AG04450 (cell line): ENCODE measurements around the gene IL1RAPL1. TPM values are rescaled to one million over a fixed set of nuclear protein-coding genes. Genes with fewer than 3 reads are reported as not detected.
"Not testable (repeated sequence)": the region's sequence is repeated elsewhere in the genome, so short reads cannot be mapped to it uniquely, and the experiment has no call there.

ENCODE experiments used
- CTCF ChIA-PET: fragments of 300-600, 350-600 bp; formaldehyde crosslinking; extraction: SDS; loops from one replicate; lab custom pipeline; 2022; ENCODE audit warnings: antibody characterized with exemption, inconsistent platforms; lab: Charles Lee
- POLR2A ChIA-PET: fragments of 350-600 bp; formaldehyde crosslinking; extraction: SDS; loops from one replicate; lab custom pipeline; 2021; ENCODE audit warnings: antibody characterized with exemption, inconsistent platforms; lab: Yijun Ruan, JAX
- DNase-seq: peaks from one replicate; pipeline ENCODE4 v3.0.0-alpha.2; 2011; ENCODE audit warnings: low read depth, low spot score
- H3K27ac ChIP-seq: one replicate; pipeline ENCODE4 v1.5.1; 2012; ENCODE audit warnings: low read depth, low read length, control low read depth
- H3K27me3 ChIP-seq: one replicate; pipeline ENCODE4 v1.6.0; 2012; ENCODE audit warnings: low read length; ENCODE audit not compliant: control insufficient read depth, insufficient read depth
- H3K4me3 ChIP-seq: 2 replicates; pipeline ENCODE4 v1.5.1; 2011; ENCODE audit warnings: mild to moderate bottlenecking, low read depth, low read length, control low read depth
- H3K9me3 ChIP-seq: 2 replicates; pipeline ENCODE4 v1.5.1; 2012; ENCODE audit warnings: low read length; ENCODE audit not compliant: control insufficient read depth, insufficient read depth
- polyA plus RNA-seq: library from polyadenylated mRNA; depleted of rRNA; stranded (reverse); fragments of >200 nt; gene quantifications from 2 replicates; pipeline ENCODE4 v1.2.3, GENCODE V29; 2011
- TF ChIP-seq, protein P1 (sequence below): IDR thresholded peaks from 2 replicates; pipeline ENCODE4 v1.5.1; 2011; ENCODE audit warnings: low read depth, low read length, control low read depth, inconsistent platforms

IL1RAPL1 gene
- polyA plus RNA-seq, 1 experiment: 0.93 TPM

DNA sequence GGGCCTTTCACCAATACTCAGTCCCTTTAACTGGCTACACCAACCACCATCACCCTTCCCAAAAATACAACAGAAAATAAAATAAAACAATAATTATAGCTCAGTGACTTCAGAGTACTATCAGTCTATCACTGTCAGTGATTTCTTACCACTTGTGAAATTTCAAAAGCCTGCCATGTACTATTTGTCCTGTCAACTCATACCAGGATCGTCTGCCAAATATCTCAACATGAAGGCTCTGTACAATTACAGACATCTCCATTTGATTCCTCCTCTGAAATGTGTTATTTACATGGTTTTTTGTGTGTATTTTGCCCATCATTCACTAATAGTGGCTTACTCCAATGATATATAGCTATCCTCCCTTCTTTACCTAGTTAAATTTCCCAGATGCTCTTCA, 772.0 kb downstream of the IL1RAPL1 start:
- Histone ChIP-seq H3K27me3 (no peaks in the 10 kb centered on the region), H3K9me3 (no peaks in the 10 kb centered on the region), H3K4me3 (no peak overlapping the region), H3K27ac (no peak overlapping the region)
- ChIA-PET POLR2A (no interaction called here), CTCF (no interaction called here)
- DNase-seq: no peak
- TF ChIP-seq, protein P1, sequence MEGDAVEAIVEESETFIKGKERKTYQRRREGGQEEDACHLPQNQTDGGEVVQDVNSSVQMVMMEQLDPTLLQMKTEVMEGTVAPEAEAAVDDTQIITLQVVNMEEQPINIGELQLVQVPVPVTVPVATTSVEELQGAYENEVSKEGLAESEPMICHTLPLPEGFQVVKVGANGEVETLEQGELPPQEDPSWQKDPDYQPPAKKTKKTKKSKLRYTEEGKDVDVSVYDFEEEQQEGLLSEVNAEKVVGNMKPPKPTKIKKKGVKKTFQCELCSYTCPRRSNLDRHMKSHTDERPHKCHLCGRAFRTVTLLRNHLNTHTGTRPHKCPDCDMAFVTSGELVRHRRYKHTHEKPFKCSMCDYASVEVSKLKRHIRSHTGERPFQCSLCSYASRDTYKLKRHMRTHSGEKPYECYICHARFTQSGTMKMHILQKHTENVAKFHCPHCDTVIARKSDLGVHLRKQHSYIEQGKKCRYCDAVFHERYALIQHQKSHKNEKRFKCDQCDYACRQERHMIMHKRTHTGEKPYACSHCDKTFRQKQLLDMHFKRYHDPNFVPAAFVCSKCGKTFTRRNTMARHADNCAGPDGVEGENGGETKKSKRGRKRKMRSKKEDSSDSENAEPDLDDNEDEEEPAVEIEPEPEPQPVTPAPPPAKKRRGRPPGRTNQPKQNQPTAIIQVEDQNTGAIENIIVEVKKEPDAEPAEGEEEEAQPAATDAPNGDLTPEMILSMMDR: no peak

DNA sequence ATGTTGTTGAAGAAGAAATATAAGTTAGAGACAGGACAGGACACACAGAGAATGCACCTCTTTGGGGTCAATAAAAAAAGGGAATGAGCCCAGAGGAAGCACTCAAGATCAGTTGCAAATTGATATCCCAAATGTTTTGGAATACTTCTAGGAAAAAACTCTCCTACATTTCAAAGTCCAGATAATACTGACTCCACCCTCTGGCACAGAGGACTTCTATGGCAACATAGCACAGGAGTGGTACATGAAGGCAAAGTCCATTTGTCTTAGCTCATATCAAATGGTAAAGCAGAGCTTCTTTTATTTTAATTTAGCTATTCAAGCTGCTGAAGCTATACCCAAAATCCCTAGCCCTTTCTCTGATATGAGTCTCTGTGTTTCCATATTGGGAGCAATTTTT, 787.5 kb downstream of the IL1RAPL1 start:
- POLR2A ChIA-PET, H3K9me3 ChIP-seq, DNase-seq, H3K4me3 ChIP-seq, CTCF ChIA-PET, H3K27ac ChIP-seq, H3K27me3 ChIP-seq: not testable (repeated sequence)

DNA sequence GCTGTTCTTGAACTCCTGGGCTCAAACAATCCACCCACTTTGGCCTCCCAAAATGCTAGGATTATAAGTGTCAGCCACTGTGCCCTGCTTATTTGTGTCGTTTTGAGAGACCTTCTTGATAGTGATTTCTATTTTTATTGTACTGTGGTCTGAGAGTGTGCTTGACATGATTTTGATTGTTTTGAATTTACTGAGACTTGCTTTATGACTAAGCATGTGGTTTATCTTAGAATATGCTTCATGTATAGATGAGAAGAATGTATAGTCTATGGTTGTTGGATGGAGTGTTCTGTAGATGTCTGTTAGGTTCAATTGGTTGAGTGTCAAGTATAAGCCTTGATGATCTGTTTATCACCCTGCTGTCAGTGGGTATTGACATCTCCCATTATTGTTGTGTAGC, 789.3 kb downstream of the IL1RAPL1 start:
- no peak for DNase-seq
- no peaks in the 10 kb centered on the region for H3K27me3 ChIP-seq
- POLR2A ChIA-PET: no interaction called here
- H3K9me3 ChIP-seq: no peaks in the 10 kb centered on the region
- TF ChIP-seq, protein P1: no peak
- no peak overlapping the region for H3K27ac ChIP-seq
- CTCF ChIA-PET: no interaction called here
- H3K4me3 ChIP-seq: no peak overlapping the region

DNA sequence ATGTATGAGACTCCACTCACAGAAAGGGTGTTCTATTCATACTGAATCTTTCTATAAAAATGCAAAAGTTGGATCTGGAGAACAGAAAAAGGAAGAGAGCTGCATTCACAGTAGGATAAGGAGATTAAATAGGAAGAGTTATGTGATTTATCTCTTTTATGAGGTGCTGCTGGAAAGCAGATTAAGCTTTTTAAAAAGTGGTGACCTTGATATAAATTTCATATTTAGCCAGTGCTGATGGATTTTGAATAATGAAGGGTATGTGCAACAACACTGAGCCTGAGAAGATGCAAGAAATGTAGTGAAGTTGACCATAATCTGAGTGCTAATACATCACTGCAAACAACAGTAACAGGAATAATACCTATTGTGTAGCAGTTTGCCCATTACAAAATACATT, 795.6 kb downstream of the IL1RAPL1 start:
- CTCF ChIA-PET: no interaction called here
- no peak for DNase-seq
- no peaks in the 10 kb centered on the region for H3K27me3 ChIP-seq
- no peak overlapping the region for H3K4me3 ChIP-seq
- no peak overlapping the region for H3K27ac ChIP-seq
- H3K9me3 ChIP-seq: no peaks in the 10 kb centered on the region
- POLR2A ChIA-PET: no interaction called here
- TF ChIP-seq, protein P1: no peak

DNA sequence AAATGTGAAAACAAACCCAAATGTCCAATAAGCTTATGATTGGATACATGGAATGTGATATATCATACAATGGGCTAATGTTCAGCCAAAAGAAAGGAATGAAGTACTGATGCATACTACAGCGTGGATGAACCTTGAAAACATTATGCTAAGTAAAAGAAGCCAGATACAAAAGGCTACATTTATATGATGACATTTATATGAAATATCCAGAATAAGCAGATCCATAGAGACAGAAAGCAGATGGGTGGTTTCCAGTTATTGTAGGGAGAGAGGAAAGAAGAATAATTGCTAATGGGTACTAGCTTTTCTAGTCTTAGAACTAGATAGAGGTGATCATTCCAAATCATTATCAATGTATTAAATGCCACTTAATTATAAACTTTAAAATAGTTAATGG, 801.3 kb downstream of the IL1RAPL1 start:
- POLR2A ChIA-PET: no interaction called here

More for the DNA sequence above, 801.3 kb downstream of the IL1RAPL1 start:
- DNase-seq: no peak
- Histone ChIP-seq H3K27ac (no peak overlapping the region), H3K9me3 (no peaks in the 10 kb centered on the region), H3K27me3 (no peaks in the 10 kb centered on the region), H3K4me3 (no peak overlapping the region)
- TF ChIP-seq, protein P1: no peak
- CTCF ChIA-PET: no interaction called here
